DOHH2 (cell line): ENCODE measurements around the gene KLHDC4.

ENCODE experiments used
- EZH2phosphoT487 ChIP-seq: fragments of 200-600 bp; sonication (generic); IDR thresholded peaks from 2 replicates; pipeline ENCODE4 v1.6.1; 2017; ENCODE audit warnings: borderline replicate concordance, mild to moderate bottlenecking, antibody characterized with exemption, low read length, moderate library complexity, mixed read lengths
- TF ChIP-seq, protein P1 (sequence below): fragments of 200-600 bp; sonication (generic); IDR thresholded peaks from one replicate; pipeline ENCODE4 v1.5.1; 2014; ENCODE audit warnings: antibody characterized with exemption, mild to moderate bottlenecking, low read depth, low read length; ENCODE audit not compliant: poor library complexity, severe bottlenecking

GRCh38 chr16:87684106-87684677, 81.6 kb downstream of the KLHDC4 start:
- TF ChIP-seq EZH2phosphoT487, result no peak
- TF ChIP-seq, protein P1, sequence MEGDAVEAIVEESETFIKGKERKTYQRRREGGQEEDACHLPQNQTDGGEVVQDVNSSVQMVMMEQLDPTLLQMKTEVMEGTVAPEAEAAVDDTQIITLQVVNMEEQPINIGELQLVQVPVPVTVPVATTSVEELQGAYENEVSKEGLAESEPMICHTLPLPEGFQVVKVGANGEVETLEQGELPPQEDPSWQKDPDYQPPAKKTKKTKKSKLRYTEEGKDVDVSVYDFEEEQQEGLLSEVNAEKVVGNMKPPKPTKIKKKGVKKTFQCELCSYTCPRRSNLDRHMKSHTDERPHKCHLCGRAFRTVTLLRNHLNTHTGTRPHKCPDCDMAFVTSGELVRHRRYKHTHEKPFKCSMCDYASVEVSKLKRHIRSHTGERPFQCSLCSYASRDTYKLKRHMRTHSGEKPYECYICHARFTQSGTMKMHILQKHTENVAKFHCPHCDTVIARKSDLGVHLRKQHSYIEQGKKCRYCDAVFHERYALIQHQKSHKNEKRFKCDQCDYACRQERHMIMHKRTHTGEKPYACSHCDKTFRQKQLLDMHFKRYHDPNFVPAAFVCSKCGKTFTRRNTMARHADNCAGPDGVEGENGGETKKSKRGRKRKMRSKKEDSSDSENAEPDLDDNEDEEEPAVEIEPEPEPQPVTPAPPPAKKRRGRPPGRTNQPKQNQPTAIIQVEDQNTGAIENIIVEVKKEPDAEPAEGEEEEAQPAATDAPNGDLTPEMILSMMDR, result no peak
